Tibial nerve (tissue), 4 donors: ENCODE data around the gene MAP4K4. TPM values are rescaled to one million over a fixed set of nuclear protein-coding genes. Genes with fewer than 3 reads are reported as not detected.
A peak's percentile ranks its signal among the peaks of the same experiment; 100 is the strongest.

Experiments used
- DNase-seq, 2 donors: peaks; one replicate each; pipeline ENCODE4 v3.0.0-alpha.2; 2019; ENCODE audit warnings: low spot score in 2 of 2
- H3K27ac ChIP-seq, 4 donors: fragments of 200-600 bp; sonication (generic) in 3 of 4; one replicate each; pipeline ENCODE4 v1.5.1; 2017 to 2019; ENCODE audit warnings: mild to moderate bottlenecking in 1 of 4
- H3K27me3 ChIP-seq, 2 donors: fragments of 200-600 bp; sonication (generic) in 1 of 2; one replicate each; pipeline versions ENCODE4 v1.5.1 to v1.6.0; 2017 to 2019
- H3K36me3 ChIP-seq, 3 donors: fragments of 200-600 bp; sonication (generic); one replicate each; pipeline ENCODE4 v1.5.1; 2018 to 2019
- H3K4me1 ChIP-seq, 4 donors: fragments of 200-600 bp; sonication (generic) in 3 of 4; one replicate each; pipeline ENCODE4 v1.5.1; 2017 to 2019
- H3K4me3 ChIP-seq, 4 donors: fragments of 200-600 bp; sonication (generic) in 3 of 4; one replicate each; pipeline ENCODE4 v1.5.1; 2017 to 2019; ENCODE audit warnings: mild to moderate bottlenecking in 1 of 4, moderate library complexity in 1 of 4
- H3K9me3 ChIP-seq, 4 donors: fragments of 200-600 bp; sonication (generic) in 3 of 4; one replicate each; pipeline ENCODE4 v1.5.1; 2017 to 2019
- EP300 ChIP-seq, 2 donors: sonication (generic); formaldehyde crosslinking; IDR thresholded peaks; one replicate each; pipeline ENCODE4 v1.6.1; 2017; ENCODE audit warnings: antibody characterized with exemption in 2 of 2, mild to moderate bottlenecking in 1 of 2
- POLR2A ChIP-seq, 2 donors: fragments of 450-650 bp; IDR thresholded peaks; one replicate each; pipeline ENCODE4 v1.6.1; 2017; ENCODE audit warnings: antibody characterized with exemption in 2 of 2, mild to moderate bottlenecking in 2 of 2, moderate library complexity in 2 of 2
- WGBS, 2 donors: methylation state at CpG; one replicate each; pipeline ENCODE4 v1.1.5; 2018; 5-methylcytosine and 5-hydroxymethylcytosine counted together
- total RNA-seq, 4 donors: library from RNA; depleted of rRNA; stranded (reverse); fragments of >200 nt; gene quantifications; one replicate each; pipeline ENCODE4 v1.1.0, GENCODE V29; 2016
- TF ChIP-seq, protein P1 (sequence below), 5 experiments: fragments of 200-600 bp in 3 of 5; fragments of 450-650 bp in 2 of 5; sonication (generic) in 3 of 5; IDR thresholded peaks; one replicate each; pipeline ENCODE4 v1.5.1; 2016 to 2019; ENCODE audit warnings: antibody characterized with exemption in 5 of 5, mild to moderate bottlenecking in 3 of 5, moderate library complexity in 2 of 5

Gene MAP4K4
- total RNA-seq, 4 donors from 2014 or later, result 78.0 to 85.7 (median 84.4) TPM

GRCh38 chr2:101698844-101699754 lies 1.6 kb downstream of the MAP4K4 start:
- DNase-seq, result no peak
- H3K27ac ChIP-seq, result peak overlapping the region; percentile 52 to 93 (median 74)
- H3K27me3 ChIP-seq, result no peaks in the 10 kb centered on the region
- H3K4me1 ChIP-seq, result peaks cover 0 to 55% (median 17%) of the 10 kb centered on the region in 4 donors
- H3K36me3 ChIP-seq, result no peaks in the 10 kb centered on the region
- WGBS, 2 donors, result 8 to 10% methylated on average over 16 of the region's 16 CpGs
- TF ChIP-seq POLR2A (IDR thresholded peaks at IDR 0.05) (no peak), EP300 (IDR thresholded peaks at IDR 0.05) (no peak)
- TF ChIP-seq, protein P1, sequence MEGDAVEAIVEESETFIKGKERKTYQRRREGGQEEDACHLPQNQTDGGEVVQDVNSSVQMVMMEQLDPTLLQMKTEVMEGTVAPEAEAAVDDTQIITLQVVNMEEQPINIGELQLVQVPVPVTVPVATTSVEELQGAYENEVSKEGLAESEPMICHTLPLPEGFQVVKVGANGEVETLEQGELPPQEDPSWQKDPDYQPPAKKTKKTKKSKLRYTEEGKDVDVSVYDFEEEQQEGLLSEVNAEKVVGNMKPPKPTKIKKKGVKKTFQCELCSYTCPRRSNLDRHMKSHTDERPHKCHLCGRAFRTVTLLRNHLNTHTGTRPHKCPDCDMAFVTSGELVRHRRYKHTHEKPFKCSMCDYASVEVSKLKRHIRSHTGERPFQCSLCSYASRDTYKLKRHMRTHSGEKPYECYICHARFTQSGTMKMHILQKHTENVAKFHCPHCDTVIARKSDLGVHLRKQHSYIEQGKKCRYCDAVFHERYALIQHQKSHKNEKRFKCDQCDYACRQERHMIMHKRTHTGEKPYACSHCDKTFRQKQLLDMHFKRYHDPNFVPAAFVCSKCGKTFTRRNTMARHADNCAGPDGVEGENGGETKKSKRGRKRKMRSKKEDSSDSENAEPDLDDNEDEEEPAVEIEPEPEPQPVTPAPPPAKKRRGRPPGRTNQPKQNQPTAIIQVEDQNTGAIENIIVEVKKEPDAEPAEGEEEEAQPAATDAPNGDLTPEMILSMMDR (IDR thresholded peaks at IDR 0.05), result no peak
- H3K4me3 ChIP-seq, result peak overlapping the region; percentile 41 to 68 (median 66)
- no peaks in the 10 kb centered on the region for H3K9me3 ChIP-seq

- peak overlapping the region; percentile 41 to 68 (median 66) for H3K4me3 ChIP-seq
- 15 to 21% methylated on average over 13 of the region's 13 CpGs for WGBS, 2 donors
- H3K36me3 ChIP-seq, result no peaks in the 10 kb centered on the region
- H3K9me3 ChIP-seq, result no peaks in the 10 kb centered on the region
- DNase-seq, result no peak
- no peaks in the 10 kb centered on the region for H3K27me3 ChIP-seq
- H3K27ac ChIP-seq, result peak overlapping the region; percentile 32 to 93 (median 74)
- TF ChIP-seq, protein P1 (IDR thresholded peaks at IDR 0.05), result no peak
- no peak for TF ChIP-seq EP300 (IDR thresholded peaks at IDR 0.05)
- TF ChIP-seq POLR2A (IDR thresholded peaks at IDR 0.05), result no peak
- H3K4me1 ChIP-seq, result peaks cover 0 to 62% (median 24%) of the 10 kb centered on the region in 4 donors
These were observed 2.4 kb downstream of the MAP4K4 start for GRCh38 chr2:101699755-101700461.

GRCh38 chr2:101704046-101704466 lies 6.5 kb downstream of the MAP4K4 start:
- H3K4me1 ChIP-seq, result peaks cover 0 to 83% (median 37%) of the 10 kb centered on the region in 4 donors
- TF ChIP-seq POLR2A (IDR thresholded peaks at IDR 0.05) (no peak), EP300 (IDR thresholded peaks at IDR 0.05) (peak in 1 of 2 donors; percentile 38)
- H3K36me3 ChIP-seq, result no peaks in the 10 kb centered on the region
- no peaks in the 10 kb centered on the region for H3K9me3 ChIP-seq
- no peak overlapping the region for H3K4me3 ChIP-seq
- WGBS, 2 donors, result 31 to 43% methylated on average over 1 of the region's 1 CpG
- peak overlapping the region in 3 of 4 donors; percentile 28 to 75 (median 68) for H3K27ac ChIP-seq
- H3K27me3 ChIP-seq, result no peaks in the 10 kb centered on the region
- peak in 1 of 2 donors; percentile 53 for DNase-seq

DNA sequence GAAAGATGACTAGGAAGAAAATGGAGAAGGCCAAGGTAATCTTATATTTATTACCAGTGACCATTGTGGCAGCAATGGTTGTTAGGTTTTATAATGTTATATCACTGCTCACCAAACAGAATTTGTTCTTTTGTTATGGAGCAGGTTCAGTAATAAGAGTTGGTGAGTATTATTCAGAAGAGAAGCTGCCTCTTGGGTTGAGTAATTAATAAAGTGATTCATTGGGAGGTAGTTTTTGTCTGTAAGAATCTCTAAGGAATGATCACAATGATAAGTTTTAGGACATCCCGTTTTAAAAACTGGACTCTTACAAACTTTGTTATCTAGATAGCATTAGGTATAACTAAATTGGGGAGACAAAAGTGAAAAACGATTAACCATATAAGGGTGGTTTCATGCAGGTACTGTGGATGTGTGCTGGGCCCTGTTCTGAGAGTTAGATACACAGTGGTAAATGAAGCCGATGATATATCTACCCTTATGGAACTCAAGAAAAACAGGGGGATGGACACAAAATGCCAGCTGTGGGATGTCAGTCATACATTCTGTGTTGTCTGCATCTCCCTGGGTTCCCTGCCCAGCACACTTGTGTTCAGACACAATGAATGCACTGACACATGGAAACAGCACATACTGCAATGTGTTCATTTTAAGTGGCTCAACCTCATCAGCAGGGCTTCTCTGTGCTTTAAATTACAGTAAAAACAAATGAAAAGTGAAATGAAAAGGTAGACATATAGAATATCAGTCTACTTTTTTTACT lies 7.5 kb downstream of the MAP4K4 start:
- no peak for DNase-seq
- no peaks in the 10 kb centered on the region for H3K27me3 ChIP-seq
- H3K27ac ChIP-seq, result peak overlapping the region in 2 of 4 donors; percentile 45 to 75
- H3K36me3 ChIP-seq, result no peaks in the 10 kb centered on the region
- H3K4me1 ChIP-seq, result peaks cover 0 to 83% (median 43%) of the 10 kb centered on the region in 4 donors
- WGBS, 2 donors, result 51 to 65% methylated on average over 3 of the region's 3 CpGs
- TF ChIP-seq EP300 (IDR thresholded peaks at IDR 0.05), result no peak
- TF ChIP-seq POLR2A (IDR thresholded peaks at IDR 0.05), result no peak
- TF ChIP-seq, protein P1 (IDR thresholded peaks at IDR 0.05), result no peak
- no peaks in the 10 kb centered on the region for H3K9me3 ChIP-seq
- no peak overlapping the region for H3K4me3 ChIP-seq
